ENCODE measurements around the gene ITSN1.
"Not testable (repeated sequence)": the region's sequence is repeated elsewhere in the genome, so short reads cannot be mapped to it uniquely, and the experiment has no call there.

Gene ITSN1

GRCh38 chr21:33775100-33775828, 133.0 kb downstream of the ITSN1 start:
- no peak for DNase-seq

DNA sequence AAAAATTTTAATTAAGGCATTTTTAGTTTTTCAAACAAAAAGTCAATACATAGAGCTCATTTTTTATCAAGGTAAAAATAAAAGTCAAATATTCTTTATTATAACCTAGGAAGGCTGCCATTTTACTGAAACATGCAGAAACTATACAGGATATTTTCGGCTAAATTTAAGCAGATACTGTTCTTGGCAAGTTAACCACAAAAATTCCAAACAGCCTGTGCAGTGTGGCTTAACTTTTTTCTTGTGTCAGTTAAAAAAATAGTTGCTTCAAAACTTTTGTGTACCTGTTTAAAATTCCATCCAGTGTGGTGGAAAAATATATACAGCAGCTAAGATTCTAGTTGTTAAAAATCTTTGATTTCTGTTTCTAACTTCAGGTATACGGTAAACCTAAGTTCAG, 138.3 kb downstream of the ITSN1 start:
- no peak for DNase-seq

DNA sequence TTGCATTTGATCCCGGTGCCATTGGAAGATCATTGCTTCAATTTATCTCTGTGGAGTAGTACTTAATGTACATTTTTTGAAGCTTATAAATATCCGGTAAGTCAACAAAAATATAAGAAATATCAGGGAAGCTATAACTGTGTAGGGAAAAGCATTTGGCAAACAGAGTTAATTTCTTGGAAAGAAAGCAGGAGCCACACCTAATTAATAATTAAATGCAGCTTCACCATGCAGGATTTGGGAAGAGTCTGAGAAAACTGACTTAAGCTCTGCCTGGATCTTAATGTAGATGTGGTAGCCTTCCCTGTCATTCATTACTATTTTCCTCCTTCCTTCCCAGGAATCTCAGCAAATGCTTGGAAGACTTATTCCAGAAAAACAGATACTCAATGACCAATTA, 138.8 kb downstream of the ITSN1 start:
- no peak for DNase-seq

DNA sequence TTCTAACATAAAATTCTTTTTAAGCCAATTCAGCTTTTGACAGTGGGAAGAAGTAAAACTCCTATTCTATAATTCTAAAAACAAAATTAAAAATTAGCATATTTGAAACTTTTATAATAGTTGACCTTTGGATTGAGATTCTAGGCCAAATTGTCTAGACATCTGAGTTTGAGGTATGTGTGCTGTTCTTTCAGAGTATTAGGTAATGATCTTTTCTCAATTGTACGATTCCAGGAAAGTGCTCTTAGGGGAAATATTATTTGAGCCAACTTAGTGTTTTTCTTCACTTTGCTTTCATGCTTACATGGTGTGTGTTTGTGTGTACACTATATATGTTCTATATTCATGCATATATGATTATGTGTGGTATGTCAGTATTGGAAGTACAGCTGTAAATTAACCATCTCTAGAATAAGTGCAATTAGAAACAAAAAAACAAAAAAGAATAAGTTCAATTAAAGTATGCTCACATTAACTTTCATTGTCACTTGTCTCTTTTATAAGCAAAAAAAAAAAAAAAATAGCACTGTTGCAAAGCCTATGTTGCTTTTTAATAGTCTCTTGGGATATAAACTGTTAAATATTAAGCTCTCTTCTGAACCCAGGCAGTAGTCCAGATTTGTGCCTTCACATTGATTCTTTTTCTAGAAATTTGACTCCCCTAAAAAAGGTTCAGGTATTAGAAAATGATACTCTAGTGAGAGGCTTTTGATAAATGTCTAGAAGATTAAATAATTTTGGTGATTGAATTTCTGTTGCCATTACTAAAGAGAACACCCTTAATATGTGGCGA, 141.1 kb downstream of the ITSN1 start:
- DNase-seq, result no peak

- no peak for DNase-seq
These were observed 145.1 kb downstream of the ITSN1 start for GRCh38 chr21:33787431-33787830.

- DNase-seq, result not testable (repeated sequence)
These were observed 146.1 kb downstream of the ITSN1 start for GRCh38 chr21:33788438-33788837.

DNA sequence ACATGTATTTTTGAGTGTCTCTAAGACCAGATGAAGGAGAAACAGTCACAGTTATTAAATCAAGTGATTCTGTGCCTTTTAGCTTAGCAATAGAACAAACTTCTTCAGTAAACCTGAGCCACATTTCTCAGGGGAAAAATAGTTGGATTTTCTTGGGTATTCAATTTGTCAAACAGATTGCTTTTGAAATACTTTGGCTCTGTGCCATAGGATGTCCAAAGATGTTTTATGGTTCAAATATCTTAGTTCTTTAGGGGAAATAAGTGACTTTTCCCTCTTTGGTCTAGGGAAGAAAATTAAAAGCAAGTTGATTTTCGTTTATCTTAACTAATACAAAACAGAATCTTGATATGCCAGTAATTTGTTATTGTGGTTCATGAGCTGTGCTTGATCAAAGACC, 147.4 kb downstream of the ITSN1 start:
- no peak for DNase-seq

DNA sequence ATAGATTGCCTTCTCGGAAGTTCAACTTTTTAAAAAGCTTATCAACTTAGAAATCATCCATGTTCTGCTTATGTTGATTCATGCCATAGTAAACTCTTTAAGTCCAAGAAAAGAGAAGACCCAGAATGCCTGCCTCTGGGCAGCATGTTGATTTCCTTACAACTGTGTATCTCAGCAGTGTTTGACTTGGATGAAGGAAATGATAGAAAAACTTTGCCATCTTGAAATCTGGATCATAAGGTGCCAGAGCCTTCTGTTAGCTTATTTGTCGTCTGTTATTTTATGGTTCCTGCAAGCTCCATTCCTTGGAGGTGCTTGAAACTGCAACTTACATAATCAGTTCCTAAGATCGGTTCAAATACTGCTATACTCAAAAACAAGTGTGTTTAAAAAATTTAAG, 148.8 kb downstream of the ITSN1 start:
- no peak for DNase-seq

- DNase-seq, result no peak
These were observed 152.3 kb downstream of the ITSN1 start for GRCh38 chr21:33794596-33794995.

DNA sequence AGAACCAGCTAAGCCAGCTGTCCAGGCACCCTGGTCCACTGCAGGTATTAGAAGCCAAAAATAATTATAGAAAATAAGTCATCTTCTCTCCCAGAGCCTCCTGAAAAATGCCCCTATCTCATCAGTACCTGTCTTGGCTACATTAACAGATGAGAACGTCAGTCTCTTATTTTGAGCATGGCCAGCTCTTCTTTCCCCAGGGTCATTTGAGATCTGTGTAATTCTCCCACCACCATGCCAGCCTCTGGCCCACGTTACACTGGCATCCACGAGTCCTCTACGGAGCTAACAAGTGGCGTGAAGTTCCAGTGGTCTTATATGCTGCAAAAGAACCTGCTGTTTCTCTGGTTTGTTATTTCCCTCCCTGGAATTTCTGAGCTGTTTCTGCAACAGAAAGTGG, 155.3 kb downstream of the ITSN1 start:
- DNase-seq, result no peak

DNA sequence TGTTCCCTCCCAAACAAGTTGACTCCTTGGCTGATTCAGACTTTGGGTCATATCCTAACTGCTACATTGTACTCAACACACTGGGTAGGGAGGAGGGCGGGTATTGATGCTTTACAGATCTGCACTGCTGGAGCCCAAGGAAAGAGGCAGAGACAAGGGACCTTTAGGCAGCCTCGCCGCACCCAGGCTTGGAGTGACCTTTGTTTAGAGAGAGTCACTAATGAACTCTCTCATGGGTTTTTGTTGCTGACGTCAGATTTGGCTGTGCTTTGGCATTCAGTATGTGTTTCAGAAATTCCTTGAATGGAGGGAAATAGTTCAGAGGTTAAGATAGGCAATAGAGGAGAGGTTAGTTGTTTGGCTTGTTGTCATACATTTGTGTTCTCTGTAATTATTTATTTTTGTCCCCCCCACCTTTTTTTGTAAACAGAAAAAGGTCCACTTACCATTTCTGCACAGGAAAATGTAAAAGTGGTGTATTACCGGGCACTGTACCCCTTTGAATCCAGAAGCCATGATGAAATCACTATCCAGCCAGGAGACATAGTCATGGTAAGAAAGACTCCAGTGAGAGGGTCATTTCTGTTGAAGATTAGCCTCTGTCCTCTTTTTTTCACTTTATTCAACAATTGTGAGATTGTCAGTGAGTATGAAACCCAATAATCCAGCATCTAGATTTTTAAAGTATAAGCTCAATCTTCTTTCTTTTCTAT, 157.2 kb downstream of the ITSN1 start:
- DNase-seq, result no peak

GRCh38 chr21:33800753-33801423, 158.6 kb downstream of the ITSN1 start:
- DNase-seq, result no peak

DNA sequence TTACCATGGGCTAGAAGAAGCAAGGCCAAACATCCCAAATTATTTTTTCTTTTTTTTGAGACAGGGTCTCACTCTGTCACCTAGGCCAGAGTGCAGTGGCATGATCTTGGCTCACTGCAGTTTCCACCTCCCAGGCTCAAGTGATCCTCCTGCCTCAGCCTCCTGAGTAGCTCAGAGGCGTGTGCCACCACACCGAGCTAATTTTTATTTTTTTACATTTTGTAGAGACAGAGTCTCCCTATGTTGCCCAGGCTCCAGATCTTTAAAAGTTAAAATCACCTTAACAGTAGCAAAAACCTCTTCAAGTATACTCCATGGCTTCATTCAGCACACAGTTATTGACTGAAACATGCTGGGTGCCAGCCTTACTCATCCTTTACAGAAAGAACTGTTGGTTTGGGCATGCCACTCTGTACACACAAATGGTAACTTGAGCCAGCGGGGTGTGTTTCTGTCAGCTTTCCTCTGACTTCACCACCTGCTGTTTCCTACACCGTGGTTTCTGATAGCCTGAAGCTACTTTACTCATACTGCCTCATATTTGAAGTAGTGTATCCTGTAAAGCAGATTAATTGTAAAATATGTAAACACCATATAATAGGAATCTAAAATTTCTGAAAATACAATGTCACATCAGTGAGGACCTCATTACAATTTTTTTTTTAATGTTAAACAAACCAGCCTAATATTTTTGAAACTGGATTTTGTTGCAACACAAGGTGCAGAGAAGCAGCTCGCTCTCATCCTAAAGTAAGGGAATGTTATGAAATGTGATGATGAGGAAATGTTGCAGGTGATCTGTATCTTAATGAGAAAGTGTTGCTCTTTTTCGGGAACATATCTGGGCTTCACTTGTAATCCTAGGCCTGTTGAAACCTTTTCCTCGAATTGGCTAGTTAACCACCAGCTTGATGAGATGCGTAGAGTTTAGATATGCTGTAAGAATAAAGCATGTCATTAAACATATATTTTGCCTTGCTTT, 159.4 kb downstream of the ITSN1 start:
- no peak for DNase-seq

DNA sequence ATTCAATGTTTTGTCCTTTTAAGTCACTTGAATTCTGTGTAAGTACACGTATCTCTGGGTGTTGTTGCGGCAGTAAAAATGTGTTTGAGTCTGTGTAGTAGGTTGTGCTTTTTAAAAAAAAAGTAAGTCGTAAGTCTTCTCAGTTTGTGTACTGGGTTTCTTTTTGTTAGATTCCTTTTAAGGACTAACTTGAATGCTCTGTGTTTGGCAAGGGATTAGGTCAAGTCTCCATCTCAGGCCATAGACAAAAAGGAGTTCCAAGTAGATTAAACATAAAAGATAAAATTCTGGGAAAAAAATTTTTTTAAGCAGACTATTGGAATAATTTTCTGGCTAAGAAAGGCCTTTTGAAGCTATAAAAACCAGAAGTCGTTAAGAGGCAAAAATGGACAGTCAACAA, 160.2 kb downstream of the ITSN1 start:
- DNase-seq, result no peak

- DNase-seq, result no peak
These were observed 166.5 kb downstream of the ITSN1 start for GRCh38 chr21:33808715-33809367.

- DNase-seq, result no peak
These were observed 168.5 kb downstream of the ITSN1 start for GRCh38 chr21:33810766-33811165.

DNA sequence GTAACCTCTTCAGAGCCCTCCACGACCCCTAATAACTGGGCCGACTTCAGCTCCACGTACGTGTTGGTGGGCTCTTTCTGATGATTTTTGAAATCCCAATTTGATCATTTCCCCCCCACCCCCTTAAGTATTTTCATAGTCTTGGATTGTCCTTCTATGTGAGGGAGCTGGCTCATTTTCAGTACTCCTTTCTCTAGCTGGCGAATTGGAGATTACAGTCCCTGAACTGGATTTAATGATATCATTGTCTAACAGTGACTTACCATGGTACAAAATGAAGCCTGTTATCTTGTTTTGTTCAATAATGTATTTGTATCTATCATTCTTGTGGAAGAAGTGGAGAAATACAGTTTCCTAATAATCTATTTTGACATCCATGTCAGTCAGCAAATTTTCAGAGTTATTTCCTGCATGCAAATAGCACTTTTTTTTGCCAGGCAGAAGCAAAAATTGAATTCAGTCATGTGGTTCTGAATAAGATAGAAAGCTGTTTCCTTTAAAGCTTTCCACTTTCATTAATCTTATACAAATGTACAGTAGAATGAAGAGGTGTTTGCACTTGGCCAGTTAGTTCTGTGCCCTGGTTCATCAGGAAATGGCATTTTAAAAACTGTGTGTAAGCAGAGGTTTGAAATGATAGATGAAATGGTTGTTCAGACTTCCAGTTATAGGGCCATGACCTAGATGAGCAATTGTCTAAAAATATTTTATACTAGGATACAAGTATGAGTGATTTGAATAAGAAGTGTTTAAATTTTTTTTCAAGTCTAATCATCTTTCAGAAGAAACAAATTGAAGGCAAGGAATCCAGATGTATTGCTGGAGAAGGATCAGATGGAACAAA, 169.1 kb downstream of the ITSN1 start:
- DNase-seq, result peak; percentile 64

DNA sequence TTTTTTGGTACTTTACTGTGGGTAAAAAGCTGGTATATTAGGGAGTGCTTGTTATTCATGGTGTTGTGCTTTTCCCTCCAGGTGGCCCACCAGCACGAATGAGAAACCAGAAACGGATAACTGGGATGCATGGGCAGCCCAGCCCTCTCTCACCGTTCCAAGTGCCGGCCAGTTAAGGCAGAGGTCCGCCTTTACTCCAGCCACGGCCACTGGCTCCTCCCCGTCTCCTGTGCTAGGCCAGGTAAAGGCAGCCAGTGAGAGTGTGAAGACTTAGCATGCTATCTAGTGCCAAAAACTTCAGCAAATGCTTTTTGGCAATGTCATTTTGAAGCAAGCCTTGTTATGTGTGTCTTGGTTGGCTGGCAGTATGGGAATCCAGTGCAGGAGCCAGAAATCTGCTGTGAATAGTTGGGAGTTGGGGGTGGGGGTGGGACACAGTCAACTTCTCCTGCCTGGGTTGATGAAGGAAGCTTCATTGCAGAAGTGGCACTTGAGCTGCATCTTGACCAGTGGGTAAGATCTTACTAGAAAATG, 171.6 kb downstream of the ITSN1 start:
- DNase-seq, result no peak

GRCh38 chr21:33815143-33815707, 172.9 kb downstream of the ITSN1 start:
- DNase-seq, result peak; percentile 8

GRCh38 chr21:33816174-33816573, 173.9 kb downstream of the ITSN1 start:
- peak; percentile 61 for DNase-seq
